Suppressor macrophage treated with lipopolysaccharide for 4 hours (primary cell): Measurements from ENCODE around the gene ANO10.

Experiments
- DNase-seq: peaks from one replicate; pipeline ENCODE4 v3.0.0-alpha.2; 2020

ANO10 gene

GRCh38 chr3:43410592-43410991 lies 211.2 kb downstream of the ANO10 start:
- DNase-seq = no peak

- DNase-seq = no peak
These were observed 212.3 kb downstream of the ANO10 start for GRCh38 chr3:43409506-43409905.

- DNase-seq = no peak
These were observed 215.2 kb downstream of the ANO10 start for GRCh38 chr3:43406643-43407023.

- peak; percentile 51 for DNase-seq
These were observed 215.7 kb downstream of the ANO10 start for GRCh38 chr3:43405888-43406642.

- DNase-seq = no peak
These were observed 220.8 kb downstream of the ANO10 start for GRCh38 chr3:43400781-43401730.

DNA sequence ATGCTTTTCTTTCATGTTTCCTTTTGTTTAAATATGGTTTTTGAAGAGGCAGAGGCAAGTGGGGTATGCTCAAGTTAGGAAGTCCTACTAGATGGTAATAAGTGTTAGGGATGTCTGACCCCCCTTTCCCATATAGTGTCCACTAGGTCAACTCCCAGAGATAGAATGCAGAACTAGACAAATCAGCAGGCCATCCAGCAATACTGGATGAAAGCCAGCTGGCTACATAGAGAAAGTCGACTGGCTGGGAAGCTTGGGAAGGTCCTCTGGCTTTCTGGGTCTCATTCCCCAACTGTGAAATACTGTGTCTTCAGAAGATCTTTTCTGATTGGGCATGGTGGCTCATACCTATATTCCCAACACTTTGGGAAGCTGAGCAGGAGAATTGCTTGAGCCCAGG lies 221.6 kb downstream of the ANO10 start:
- no peak for DNase-seq

- DNase-seq = no peak
These were observed 222.8 kb downstream of the ANO10 start for GRCh38 chr3:43399034-43399433.

GRCh38 chr3:43394041-43394554 lies 227.7 kb downstream of the ANO10 start:
- DNase-seq = no peak

DNA sequence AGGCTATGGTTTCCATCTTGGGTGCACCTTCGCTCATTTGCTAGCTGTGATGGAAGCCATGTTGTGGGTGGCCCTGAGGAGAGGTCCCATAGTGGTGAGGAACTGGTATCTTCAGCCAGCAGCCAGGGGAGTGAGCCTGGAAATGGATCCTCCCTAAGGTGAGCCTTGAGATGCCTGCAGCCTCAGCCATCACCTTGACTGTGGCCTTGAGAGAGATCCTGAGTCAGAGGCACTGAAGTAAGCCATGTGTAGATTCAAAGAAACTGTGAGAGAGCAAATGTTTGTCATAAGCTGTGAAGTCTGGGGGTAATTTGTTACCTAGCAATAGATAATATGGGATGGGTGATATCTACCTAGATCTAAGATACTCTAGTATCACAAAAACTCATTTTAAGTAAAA lies 230.2 kb downstream of the ANO10 start:
- no peak for DNase-seq

- no peak for DNase-seq
These were observed 231.6 kb downstream of the ANO10 start for GRCh38 chr3:43390255-43390588.

- DNase-seq = peak; percentile 84
These were observed 232.2 kb downstream of the ANO10 start for GRCh38 chr3:43389388-43390254.

DNA sequence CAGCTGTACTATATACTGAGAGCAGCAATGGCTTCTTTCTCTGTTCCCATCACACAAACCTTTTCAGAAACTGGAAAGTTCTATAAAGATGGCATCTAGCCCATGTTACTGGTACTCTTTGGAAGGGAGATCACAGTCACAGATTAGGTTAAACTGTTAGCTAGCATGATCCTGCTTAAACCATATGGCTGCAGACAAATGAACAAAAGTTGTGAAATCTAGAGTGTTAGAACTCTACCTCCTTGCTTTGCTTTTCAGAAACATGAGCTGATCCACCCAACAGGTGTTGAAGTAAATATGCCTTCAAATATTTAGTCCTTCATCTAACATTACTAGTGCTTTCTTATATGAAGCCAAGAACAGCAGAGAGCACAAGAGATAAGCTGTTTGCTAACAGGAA lies 232.9 kb downstream of the ANO10 start:
- DNase-seq = no peak

GRCh38 chr3:43388175-43388574 lies 233.6 kb downstream of the ANO10 start:
- no peak for DNase-seq

GRCh38 chr3:43379343-43379742 lies 242.5 kb downstream of the ANO10 start:
- no peak for DNase-seq

GRCh38 chr3:43378066-43378935 lies 243.5 kb downstream of the ANO10 start:
- DNase-seq = peak; percentile 35

DNA sequence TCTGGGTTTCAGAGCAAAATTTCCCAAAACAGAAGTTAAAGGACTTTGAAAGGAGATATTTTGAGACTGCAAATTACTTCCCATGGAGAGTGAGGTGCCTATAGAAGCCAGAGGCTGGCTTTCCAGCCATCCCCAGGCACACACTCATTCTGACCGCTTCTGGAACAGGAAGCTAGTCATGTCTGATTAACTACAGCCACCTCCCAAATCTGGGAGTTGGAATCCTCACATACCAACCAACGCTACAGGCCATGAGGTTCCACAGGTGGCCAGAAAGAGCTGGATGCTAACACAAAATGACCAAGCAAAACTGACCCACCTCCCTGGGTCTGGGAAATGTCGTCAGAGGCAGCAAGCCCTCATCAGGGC lies 248.3 kb downstream of the ANO10 start:
- no peak for DNase-seq

DNA sequence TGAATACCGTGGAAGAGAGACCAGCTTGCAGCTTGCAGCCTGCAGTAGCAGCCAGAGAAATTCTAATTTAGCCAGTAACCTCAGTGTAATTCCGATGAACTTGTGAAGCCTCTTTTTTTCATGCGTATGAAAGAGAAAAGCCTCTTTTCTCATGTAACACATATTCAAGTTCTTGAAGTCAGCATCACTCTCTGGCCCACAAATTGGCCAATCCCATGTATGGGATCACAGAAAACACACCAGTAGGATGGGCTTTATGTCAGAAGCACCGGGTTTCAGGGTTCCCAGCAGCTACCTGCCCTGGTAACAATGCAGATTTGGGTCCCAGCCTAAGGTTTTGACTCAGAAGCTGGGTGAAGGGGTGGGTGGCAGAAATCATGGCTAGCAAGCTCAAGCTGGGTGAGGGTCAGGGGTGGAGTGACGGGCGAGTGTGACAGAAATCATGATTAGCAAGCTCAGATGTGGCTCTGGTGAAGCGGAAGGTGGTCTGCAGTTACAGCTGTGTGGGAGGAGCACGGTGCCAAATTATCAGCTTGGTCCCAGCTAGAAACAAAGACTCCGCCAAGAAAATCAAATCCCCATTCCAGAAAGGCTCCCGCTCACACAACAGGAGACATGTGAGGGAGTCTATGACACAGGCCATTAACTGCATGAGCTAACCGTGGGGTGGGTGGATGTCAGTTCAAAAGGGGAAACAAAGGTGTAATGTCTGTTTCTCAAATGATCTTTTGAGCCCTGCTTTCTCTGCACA lies 248.8 kb downstream of the ANO10 start:
- peak; percentile 17 for DNase-seq

- no peak for DNase-seq
These were observed 249.6 kb downstream of the ANO10 start for GRCh38 chr3:43372007-43372740.

DNA sequence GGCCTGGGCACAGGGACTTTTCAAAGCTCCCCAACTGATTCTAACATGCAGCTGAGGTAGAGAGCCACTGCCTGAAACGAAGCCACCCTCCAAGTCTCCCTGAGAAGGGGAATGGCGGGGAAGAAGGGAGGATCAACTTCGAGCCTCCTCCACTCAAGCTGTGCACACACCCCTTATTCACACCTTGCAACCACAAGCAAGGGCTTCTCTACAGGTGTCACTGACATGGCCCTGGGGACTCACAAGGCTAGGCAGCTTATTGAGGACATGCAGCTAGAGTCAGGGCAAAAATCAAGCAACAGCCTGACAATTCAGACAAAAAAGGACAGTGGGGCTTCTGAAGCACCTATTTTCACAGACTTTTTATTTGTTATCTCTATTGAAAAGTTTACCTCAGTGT lies 250.3 kb downstream of the ANO10 start:
- DNase-seq = no peak

DNA sequence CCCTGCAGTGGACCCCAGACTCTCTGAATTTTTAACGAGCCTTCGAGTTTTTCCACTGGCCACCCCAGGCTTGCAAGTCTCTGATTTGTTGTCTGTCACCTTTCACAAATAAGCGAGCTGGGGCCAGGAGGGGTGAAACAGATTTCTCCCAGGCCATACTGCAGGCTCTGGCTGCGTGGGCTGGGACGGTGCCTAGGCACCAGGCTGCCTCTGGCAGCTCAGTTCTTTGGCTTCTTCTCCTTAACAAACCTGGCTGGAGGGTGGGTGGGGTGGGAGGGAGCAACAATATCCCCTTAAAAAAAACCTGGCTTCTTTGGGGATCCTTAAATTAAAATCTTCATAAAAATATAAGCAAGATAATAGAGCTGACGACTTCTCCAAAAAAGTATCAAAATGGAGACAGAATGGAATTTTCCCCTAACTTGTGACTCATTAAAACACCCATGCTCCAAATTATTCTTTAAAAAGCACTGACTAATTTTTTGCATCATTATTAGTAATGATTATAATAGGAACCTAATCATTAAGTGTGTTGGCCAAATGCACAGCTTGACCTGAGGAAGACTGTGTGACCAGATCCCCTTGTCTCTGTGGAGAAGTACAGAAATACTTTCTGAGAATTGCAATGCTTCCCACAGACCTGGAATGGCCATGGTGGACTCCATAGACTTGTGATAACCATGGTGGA lies 251.4 kb downstream of the ANO10 start:
- DNase-seq = peak; percentile 57
